Nucleus accumbens (tissue), 56 donors: Measurements from ENCODE around the gene MTHFR.
A peak's percentile ranks its signal among the peaks of the same experiment; 100 is the strongest.

Experiments used
- DNase-seq, 56 donors: peaks; one replicate each; lab custom pipeline; 2025; lab: John Stamatoyannopoulos, UW

The MTHFR gene

DNA sequence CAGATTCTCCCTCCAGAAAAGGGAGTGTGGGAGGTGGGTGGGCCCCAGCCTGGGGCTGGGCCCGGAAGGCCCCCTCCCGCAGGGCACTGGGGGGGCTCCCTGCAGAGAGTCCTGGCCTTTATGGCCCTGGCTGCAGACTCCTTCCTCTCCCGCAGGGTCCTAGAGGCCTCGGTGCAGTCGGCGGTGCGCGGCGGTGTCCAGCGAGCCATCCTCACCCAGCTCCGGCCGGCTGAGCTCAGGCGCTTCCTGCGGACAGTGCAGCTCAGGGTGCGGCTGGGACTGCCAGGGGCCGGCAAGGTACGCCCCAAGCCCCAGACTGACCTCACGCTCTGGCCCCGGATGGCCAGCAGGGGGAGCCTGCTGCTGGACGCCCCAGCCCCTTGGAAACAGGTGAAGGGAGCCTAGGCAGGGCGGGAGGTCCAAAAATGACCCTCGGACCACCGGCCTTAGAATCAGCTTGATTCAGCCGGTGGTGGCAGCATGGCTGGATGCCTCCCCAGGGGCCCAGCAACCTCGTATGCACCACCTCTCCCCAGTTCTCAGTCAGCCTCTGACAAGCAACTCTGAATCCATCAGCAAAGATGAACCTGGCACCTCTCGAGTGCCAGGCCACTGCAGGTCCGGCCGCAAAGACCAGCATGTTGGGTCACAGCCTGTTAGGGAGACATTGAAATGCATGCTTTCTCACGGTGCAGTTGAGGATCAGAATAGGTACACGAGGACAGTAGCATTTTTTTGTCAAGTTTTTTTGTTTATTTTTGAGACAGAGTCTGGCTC is 20.6 kb downstream of the MTHFR start:
- DNase-seq, result peak in 38 of 56 donors; percentile 7 to 71 (median 28)

DNA sequence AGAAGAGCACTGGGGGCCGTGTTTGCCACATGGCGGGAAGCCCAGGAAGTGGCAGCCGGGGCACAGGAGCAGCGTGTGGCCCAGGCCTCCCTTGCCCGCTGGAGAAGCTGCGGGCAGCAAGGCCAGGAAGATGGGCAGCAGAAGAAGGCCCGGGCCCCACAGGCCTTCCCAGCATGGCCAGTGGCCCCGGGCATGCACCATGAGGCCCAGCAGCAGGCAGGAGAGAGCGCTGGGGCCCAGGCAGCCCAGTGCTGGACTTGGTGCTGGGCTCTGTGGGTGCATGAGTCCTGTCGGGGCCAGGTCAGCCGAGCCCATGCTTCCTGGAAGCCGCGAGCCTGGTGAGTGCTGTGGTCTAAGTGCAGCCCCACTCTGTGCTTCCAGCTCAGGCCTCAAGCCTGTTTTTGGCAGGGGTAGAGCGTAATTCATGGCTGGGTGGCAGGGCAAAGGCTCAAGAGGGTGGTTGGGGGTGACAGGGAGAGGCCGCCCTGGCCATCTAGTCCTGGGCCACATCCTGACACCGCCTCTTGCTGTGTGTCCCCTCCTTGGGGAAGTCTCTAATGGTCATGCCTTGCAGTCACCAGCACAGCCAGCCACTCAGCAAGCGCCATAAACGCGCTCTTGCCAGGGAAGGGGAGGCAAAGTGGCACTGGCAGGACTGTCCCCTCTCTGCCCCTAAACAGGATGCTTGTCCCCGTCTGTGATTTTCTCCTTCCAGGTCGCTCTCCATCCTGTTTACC is 21.3 kb downstream of the MTHFR start:
- DNase-seq, result peak in 2 of 56 donors; percentile 43 to 61

- no peak for DNase-seq
Observed at GRCh38 chr1:11783556-11783955, 22.2 kb downstream of the MTHFR start.

DNA sequence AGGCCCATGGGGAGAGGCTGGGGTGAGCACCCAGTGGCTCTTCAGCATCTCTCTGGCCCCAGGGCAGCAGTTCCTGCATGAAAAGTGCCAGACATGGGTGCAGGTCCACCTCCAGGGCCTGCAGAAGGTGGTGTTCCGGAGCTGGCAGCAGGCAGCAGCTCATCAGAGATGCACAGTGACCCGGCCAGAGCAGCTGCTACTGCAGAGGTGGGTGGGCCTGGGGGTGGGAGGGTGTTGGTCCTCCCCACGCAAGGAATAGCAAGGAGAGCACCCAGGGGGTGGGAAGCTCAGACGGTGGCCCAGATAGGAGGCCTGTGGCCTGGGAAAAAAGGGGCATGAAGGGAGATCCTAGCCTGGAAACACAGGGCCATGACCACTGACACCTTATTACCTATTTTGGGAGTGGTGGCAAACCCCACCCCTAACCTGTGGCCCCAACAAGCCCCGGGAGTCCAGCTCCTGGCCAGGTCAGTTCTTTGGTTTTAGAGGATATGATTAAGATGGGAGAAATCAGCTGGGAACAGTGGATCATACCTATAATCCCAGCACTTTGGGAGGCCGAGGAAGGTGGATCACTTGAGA is 23.5 kb downstream of the MTHFR start:
- DNase-seq, result no peak

DNA sequence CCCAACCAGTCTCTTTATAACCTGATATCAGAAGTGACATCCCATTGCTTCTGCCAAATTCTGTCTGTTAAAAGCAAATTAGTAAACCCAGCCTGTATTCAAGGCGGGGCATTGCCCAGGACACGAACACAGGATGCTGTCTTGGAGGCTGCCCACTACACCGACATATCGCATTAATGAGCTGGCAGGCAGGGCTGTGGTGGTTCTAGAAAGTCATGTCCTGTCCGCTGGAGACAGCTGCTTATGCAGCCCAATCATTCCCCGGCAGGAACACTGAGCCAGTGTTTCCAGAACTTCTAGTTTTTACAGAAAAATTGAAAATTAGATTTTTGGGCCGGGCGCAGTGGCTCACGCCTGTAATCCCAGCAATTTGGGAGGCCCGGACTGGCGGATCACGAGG is 24.5 kb downstream of the MTHFR start:
- no peak for DNase-seq

- no peak for DNase-seq
Observed at GRCh38 chr1:11780380-11781147, 25.2 kb downstream of the MTHFR start.

DNA sequence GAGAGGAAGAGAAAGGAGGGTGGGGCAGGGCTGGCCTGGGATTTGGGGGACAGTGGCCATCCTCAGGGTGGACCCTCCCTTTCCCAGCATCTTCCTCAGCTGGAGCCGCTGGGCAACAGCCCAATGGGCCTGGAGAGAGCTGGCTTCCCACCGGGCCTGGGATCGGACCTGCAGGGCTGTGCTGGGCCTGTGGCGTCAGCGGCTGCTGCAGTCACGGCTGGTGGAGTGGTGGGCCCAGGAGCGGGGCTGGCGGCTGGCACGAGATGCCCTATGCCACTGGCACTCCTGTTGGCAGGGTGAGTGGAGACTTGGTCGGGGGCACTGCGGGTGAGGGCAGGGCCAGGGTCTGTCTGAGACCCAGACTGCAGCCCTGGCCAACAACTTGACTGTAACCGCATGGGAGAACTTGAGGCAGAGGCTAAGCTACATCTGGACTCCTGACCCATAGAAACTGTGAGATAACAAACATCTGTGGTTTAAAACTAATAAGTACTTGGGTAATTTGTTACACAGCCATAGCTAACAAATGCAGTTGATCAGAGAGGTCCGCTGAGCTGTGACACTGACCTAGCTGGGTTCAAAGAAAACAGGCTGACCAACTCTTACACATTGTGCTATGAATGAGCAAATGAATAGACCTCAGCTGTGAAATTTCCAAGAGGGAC is 25.9 kb downstream of the MTHFR start:
- DNase-seq, result no peak

DNA sequence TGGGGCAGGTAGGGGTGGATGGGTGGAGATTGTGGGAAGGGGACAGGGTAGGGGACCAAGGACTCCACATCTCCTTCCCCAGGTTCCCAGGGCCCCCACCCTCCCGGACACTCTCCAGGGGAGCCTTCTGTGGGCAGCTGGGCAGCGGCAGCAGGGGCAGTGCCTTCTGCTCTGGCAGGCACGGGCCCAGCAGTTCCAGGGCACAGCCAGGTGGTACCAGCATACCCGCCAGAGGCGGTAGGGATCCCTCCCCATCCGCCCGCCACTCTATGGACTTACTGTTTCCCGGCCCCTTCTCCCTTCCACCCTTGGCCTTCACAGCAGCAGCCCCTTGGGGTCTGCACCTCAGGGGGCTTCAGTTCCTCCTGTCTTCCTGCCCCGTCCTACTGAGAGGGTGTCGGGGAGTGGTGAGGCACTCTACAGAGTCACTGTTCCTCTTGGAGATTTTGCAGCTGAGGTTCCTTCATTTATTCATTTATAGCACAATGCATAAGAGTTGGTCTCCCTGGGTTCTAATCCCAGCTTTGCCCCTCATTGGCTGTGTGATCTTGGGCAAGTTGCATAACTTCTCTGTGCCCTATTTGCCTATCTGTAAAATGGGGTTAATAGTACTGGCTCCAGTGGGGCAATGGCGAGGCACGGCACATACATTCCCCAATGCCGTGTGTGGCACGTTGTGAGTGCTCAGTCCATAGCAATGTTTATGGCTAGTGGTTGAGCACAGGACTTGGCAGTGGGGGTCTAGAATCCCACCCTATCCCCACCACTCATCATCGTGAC is 26.7 kb downstream of the MTHFR start:
- DNase-seq, result no peak

GRCh38 chr1:11778336-11778735 is 27.4 kb downstream of the MTHFR start:
- no peak for DNase-seq

DNA sequence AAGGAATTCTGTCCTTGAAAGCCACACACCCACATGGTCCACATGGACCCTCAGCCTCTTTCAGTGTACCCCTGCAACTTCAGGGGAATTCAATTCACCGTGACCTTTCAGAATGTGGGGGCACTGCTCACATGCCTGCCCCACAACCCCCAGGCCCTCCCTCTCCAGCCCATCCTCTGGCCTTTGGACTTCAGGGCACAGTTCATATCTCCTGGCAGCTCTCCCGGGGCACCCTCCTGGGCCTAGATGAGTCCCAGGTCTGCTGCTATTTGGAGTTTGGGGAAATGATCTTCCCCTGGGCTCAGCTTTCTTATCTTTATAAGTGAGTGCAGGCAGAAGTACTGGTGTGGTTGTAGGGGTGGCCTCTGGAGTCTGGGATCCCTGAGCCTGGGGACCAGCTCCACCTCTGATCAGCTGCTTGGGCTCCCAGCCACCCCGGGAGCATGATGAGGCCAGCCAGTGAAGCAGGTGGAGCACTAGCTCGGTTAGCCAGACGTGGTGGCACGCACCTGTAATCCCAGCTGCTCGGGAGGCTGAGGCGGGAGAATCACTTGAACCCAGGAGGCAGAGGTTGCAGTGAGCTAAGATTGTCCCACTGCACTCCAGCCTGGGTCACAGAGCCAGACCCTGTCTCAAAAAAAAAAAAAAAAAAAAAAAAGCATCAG is 28.0 kb downstream of the MTHFR start:
- no peak for DNase-seq

- DNase-seq, result no peak
Observed at GRCh38 chr1:11774753-11775152, 31.0 kb downstream of the MTHFR start.

DNA sequence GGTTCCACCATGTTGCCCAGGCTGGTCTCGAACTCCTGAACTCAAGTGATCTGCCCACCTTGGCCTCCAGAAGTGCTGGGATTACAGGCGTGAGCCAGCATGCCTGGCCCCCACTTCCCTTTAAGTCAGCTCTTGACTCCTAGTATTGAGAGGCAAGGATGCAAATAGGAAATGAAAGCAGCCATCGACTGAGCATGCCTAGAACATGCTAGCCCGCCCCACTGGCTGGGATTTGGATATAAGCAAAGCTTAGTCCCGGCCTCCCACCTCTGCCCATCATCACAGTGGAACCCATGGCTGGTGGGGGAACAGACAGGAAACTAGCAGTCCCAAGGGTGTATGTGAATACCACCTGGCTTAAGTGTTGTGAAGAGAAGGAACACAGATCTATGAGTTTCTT is 33.3 kb downstream of the MTHFR start:
- DNase-seq, result no peak

DNA sequence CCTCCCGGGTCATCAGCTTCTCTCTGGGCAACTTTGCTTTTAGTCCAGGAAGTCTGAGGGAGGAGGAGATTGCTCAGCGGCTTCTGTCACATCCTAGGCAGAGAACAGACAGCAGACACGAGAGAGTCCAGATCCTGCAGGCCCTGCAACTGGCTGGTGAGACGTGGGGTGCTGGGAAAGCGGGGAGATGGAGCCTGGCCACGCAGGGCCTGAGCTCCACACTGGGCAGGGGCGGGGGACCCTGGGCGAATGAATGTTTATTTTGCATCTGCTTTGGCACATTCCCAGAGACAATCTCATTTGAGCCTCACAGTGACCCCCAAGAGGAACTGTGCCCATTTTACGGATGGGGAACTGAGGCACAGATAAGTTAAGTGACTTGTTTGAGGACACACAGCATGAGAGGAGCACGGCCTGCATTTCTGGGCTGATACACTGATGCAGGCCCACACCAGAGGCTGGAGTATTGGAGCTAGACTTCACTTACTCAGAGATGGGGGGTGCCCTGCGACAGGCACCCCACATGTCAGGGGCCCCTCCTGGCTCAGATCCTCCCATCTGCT is 34.2 kb downstream of the MTHFR start:
- DNase-seq, result no peak

DNA sequence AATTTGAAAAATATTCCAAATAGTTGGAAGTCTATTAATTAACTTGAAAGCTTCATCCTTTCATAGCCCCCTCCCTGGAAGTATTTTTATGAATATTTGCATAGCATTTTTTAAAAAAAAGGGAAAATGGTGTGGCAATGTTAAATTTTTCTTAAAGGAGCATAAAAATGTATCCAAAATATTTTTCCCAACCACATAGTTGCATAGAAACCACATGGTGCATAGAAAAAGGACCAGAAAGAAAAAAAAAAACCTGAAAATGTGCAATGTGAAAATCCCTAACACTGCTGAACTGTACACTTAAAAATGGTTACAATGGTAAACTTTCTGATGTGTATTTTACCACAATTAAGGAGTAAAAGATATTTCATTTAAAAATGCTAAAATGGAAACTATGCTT is 35.8 kb downstream of the MTHFR start:
- no peak for DNase-seq

DNA sequence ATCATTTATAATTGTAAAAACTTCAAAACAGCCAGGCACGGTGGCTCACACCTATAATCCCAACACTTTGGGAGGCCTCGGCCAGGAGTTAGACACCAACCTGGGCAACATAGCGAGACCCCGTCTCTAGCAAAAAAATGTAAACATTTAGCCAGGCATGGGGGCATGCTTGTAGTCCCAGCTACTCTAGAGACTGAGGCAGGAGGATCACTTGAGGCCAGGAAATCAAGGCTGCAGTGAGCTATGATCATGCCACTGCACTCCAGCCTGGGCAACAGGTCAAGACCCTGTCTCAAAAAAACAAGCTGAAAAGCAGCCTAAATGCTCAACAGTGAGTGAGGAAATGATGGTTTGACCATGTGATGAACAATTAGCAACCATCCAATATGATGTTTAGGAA is 36.5 kb downstream of the MTHFR start:
- no peak for DNase-seq

DNA sequence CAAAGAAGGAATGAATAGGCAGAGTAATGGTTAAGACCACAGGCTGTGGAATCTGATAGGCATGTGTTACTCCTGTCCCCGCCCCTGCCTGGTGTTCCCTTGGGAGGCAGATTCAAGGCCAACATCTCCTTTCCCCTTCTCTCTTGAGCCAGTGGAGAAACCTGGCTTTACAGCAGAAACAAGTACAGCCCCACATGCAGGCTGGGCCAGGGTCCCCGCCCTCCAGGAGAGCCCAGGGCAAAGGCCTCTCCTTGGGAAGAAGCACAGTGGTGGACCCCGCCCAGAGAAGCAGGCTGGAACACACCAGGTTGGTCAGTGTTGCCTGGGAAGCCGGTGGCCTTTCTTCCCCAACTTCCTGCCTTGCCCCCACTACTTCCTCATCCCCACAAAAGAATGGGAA is 36.9 kb downstream of the MTHFR start:
- no peak for DNase-seq

GRCh38 chr1:11767922-11768704 is 37.7 kb downstream of the MTHFR start:
- DNase-seq, result no peak

DNA sequence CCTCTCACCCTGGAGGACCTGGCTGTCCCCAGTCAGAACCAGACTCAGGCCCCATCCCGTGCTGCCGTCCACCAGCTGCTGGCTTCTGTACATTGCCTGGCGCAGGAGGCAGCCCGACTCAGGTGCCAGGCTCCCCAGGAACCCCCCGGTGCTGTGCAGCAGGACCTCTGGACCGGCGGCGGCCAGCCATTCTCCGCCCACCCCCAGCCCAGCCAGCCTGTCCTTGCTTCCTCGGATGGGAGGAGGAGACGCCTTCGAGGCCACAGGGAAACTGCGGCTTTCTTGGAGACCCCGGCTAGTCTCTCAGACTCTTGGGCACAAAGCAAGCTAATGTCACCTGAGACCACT is 39.4 kb downstream of the MTHFR start:
- DNase-seq, result no peak
